B cell (primary cell): Measurements from ENCODE around the gene LIN9.

ENCODE experiments used
- EZH2 ChIP-seq: IDR thresholded peaks from 2 replicates; pipeline ENCODE4 v1.6.1; 2012; ENCODE audit warnings: borderline replicate concordance, low read depth, mild to moderate bottlenecking, moderate library complexity, low read length; ENCODE audit not compliant: insufficient read depth, poor library complexity, severe bottlenecking
- TF ChIP-seq, protein P1 (sequence below): fragments of 200-600 bp; IDR thresholded peaks from one replicate; pipeline ENCODE4 v1.8.0; 2022; ENCODE audit warnings: antibody characterized with exemption, mild to moderate bottlenecking

DNA sequence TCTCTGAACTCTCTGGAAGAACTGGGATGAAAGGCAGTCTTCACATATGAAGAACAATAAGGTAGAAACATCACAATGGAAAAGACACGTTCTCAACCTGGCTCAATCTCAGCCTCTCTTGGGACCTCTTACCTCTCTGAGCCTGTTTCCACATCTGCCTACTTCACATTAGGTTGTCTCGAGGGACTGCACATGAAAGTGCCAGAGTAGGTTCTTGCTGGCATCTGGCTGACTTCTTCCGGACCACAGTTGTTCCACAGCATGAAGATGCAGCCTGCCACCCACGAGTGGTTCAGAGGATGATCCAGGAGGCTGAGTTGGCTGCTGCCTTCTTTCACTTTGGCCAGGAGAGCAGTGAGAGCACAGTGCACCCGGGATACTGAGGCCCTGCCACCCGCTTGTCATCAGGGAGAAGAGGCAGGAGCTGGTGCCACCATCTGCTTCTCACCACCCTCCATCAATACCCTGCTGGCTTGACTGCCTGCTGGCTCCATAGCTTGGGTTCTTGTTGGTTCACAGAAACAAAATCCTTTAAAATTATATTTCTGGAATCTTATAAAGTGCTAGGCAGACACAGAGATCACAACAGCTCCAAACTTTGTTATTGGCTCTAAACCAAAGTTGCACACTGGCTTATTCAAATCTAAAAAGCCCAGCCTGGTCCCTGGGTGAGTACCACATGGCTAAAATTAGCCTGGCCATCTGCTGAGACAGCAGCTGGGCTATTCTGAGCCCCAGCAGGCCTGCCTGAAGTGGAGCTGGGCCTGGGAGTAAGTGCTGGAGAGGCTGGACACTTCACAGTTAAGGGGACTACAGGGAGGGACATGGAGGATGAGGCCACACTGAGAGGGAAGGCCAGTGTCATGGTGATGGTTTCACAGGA, 46.9 kb upstream of the LIN9 start:
- TF ChIP-seq, protein P1, sequence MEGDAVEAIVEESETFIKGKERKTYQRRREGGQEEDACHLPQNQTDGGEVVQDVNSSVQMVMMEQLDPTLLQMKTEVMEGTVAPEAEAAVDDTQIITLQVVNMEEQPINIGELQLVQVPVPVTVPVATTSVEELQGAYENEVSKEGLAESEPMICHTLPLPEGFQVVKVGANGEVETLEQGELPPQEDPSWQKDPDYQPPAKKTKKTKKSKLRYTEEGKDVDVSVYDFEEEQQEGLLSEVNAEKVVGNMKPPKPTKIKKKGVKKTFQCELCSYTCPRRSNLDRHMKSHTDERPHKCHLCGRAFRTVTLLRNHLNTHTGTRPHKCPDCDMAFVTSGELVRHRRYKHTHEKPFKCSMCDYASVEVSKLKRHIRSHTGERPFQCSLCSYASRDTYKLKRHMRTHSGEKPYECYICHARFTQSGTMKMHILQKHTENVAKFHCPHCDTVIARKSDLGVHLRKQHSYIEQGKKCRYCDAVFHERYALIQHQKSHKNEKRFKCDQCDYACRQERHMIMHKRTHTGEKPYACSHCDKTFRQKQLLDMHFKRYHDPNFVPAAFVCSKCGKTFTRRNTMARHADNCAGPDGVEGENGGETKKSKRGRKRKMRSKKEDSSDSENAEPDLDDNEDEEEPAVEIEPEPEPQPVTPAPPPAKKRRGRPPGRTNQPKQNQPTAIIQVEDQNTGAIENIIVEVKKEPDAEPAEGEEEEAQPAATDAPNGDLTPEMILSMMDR, result no peak
- TF ChIP-seq EZH2, result no peak
